NT2/D1 (cell line): ENCODE data around the gene ARHGAP10.

ENCODE experiments used
- SUZ12 ChIP-seq: IDR thresholded peaks from 2 replicates; pipeline ENCODE4 v1.6.1; 2011; ENCODE audit not compliant: insufficient read length, insufficient read depth; ENCODE audit errors: extremely low read depth
- ZNF274 ChIP-seq: IDR thresholded peaks from 2 replicates; pipeline ENCODE4 v1.6.1; 2011; ENCODE audit warnings: mild to moderate bottlenecking, low read depth, low read length

DNA sequence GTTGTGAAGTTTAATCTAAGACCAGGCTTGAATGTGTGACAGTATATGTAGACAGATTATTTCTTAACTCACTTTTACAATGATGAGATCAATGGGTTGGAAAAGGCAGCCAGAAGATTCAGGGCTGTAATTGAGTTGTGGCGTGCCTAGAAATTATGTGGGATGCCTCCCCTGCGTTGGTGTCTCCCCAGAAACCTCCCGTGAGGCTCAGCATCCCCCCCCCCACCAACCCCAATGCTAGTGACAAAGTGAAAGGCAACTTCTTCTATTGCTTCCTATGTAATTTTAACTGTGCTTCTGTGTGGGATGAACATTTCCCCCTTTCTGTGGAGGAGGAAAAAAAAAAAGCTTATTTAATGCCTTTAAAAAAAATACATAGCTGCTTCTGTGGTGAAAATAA is 297.9 kb downstream of the ARHGAP10 start:
- no peak for TF ChIP-seq ZNF274
- TF ChIP-seq SUZ12 = no peak
